Measurements from ENCODE around the gene GMPR.

The GMPR gene

DNA sequence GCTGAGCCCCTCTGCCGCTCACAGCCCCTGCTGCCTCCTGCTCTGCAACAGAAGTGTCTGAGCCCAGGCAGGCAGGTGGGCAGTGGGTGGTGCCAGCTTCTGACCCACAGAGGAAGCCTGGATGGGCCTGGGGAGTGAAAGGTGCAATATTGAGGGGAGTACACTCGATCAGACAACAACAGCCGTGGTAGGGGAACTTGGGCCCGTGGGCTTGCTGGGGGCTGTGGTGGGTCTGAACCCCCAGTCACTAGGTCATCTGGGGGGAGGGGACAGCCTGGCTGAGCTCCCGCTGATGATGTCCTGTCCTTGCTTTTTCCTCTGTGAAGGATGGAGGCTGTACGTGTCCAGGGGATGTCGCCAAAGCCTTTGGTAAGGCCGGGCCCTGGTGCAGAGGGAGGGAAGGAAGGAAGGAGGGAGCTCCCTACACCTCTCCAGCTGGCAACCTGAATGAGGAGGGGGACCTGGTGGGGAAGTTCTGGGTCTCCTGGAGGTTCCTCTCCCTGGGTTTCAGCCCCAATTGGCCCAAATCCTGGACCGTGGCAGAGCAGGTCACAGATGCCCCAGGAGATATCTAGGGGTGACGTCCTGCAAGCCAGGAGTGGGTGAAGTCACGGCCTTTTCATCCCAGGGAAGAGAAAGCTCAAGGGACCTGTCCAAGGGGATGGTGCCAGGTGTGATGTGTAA, 47.2 kb downstream of the GMPR start:
- Histone ChIP-seq H3K4me3 (ENCODE audit: low read length) (no peak overlapping the region), H3K9me3 (ENCODE audit: control insufficient read depth, insufficient read depth, low read length) (no peaks in the 10 kb centered on the region), H3K27ac (ENCODE audit: low read length) (no peak overlapping the region), H3K4me1 (ENCODE audit: control insufficient read depth, insufficient read depth, low read length) (no peaks in the 10 kb centered on the region), H3K36me3 (ENCODE audit: control insufficient read depth, insufficient read depth, low read length) (no peaks in the 10 kb centered on the region), H3K27me3 (ENCODE audit: control insufficient read depth, insufficient read depth, low read length) (no peaks in the 10 kb centered on the region; the same call in 1 of the 2 replicates)
- WGBS (ENCODE audit: insufficient coverage, insufficient read length), result no CpG with 5 or more reads among the region's 11 CpGs
- DNase-seq (ENCODE audit: low read depth, low spot score), result no peak

DNA sequence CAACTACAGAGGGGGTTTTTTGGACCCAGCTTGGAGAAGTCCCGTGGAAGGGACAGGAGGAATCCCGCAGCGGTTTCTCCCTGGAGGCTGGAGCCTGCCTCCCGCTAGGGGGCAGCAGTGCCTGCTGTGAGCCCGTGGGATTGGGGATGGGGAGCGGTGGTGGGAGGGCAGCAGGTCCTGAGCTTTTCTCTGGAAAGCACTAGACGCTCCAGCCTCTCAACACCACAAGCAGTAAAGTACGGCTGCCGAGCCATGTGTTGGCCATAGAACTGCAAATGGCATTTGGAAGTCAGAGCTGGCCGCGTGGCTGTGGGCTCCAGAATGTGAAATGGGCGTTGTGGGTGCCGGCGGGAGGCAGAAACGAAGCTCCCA, 47.8 kb downstream of the GMPR start:
- Histone ChIP-seq H3K27ac (ENCODE audit: low read length) (no peak overlapping the region), H3K4me1 (ENCODE audit: control insufficient read depth, insufficient read depth, low read length) (no peaks in the 10 kb centered on the region), H3K27me3 (ENCODE audit: control insufficient read depth, insufficient read depth, low read length) (no peaks in the 10 kb centered on the region; the same call in 1 of the 2 replicates), H3K9me3 (ENCODE audit: control insufficient read depth, insufficient read depth, low read length) (no peaks in the 10 kb centered on the region), H3K36me3 (ENCODE audit: control insufficient read depth, insufficient read depth, low read length) (no peaks in the 10 kb centered on the region), H3K4me3 (ENCODE audit: low read length) (no peak overlapping the region)
- peak; percentile 79 for DNase-seq (ENCODE audit: low read depth, low spot score)
- WGBS (ENCODE audit: insufficient coverage, insufficient read length), result no CpG with 5 or more reads among the region's 15 CpGs

GRCh38 chr6:16288163-16288562, 49.8 kb downstream of the GMPR start:
- H3K27ac ChIP-seq (ENCODE audit: low read length), result no peak overlapping the region
- H3K27me3 ChIP-seq (ENCODE audit: control insufficient read depth, insufficient read depth, low read length), result no peaks in the 10 kb centered on the region; the same call in 1 of the 2 replicates
- H3K4me3 ChIP-seq (ENCODE audit: low read length), result no peak overlapping the region
- no peaks in the 10 kb centered on the region for H3K36me3 ChIP-seq (ENCODE audit: control insufficient read depth, insufficient read depth, low read length)
- WGBS (ENCODE audit: insufficient coverage, insufficient read length), result no CpG with 5 or more reads among the region's 26 CpGs
- no peaks in the 10 kb centered on the region for H3K4me1 ChIP-seq (ENCODE audit: control insufficient read depth, insufficient read depth, low read length)
- DNase-seq (ENCODE audit: low read depth, low spot score), result no peak
- no peaks in the 10 kb centered on the region for H3K9me3 ChIP-seq (ENCODE audit: control insufficient read depth, insufficient read depth, low read length)

- no peaks in the 10 kb centered on the region for H3K4me1 ChIP-seq (ENCODE audit: control insufficient read depth, insufficient read depth, low read length)
Observed at GRCh38 chr6:16291739-16292138, 53.4 kb downstream of the GMPR start.

GRCh38 chr6:16292432-16292831, 54.0 kb downstream of the GMPR start:
- Histone ChIP-seq H3K9me3 (ENCODE audit: control insufficient read depth, insufficient read depth, low read length) (no peaks in the 10 kb centered on the region), H3K27me3 (ENCODE audit: control insufficient read depth, insufficient read depth, low read length) (no peaks in the 10 kb centered on the region; the same call in 1 of the 2 replicates), H3K4me1 (ENCODE audit: control insufficient read depth, insufficient read depth, low read length) (no peaks in the 10 kb centered on the region), H3K27ac (ENCODE audit: low read length) (no peak overlapping the region), H3K4me3 (ENCODE audit: low read length) (no peak overlapping the region), H3K36me3 (ENCODE audit: control insufficient read depth, insufficient read depth, low read length) (no peaks in the 10 kb centered on the region)
- DNase-seq (ENCODE audit: low read depth, low spot score), result no peak
- WGBS (ENCODE audit: insufficient coverage, insufficient read length), result no CpG with 5 or more reads among the region's 5 CpGs

More at GRCh38 chr6:16291739-16292138, 53.4 kb downstream of the GMPR start:
- WGBS (ENCODE audit: insufficient coverage, insufficient read length), result no CpG with 5 or more reads among the region's 6 CpGs
- Histone ChIP-seq H3K4me3 (ENCODE audit: low read length) (no peak overlapping the region), H3K27ac (ENCODE audit: low read length) (no peak overlapping the region), H3K36me3 (ENCODE audit: control insufficient read depth, insufficient read depth, low read length) (no peaks in the 10 kb centered on the region), H3K27me3 (ENCODE audit: control insufficient read depth, insufficient read depth, low read length) (no peaks in the 10 kb centered on the region; the same call in 1 of the 2 replicates), H3K9me3 (ENCODE audit: control insufficient read depth, insufficient read depth, low read length) (no peaks in the 10 kb centered on the region)
- DNase-seq (ENCODE audit: low read depth, low spot score), result no peak

- no peaks in the 10 kb centered on the region for H3K4me1 ChIP-seq (ENCODE audit: control insufficient read depth, insufficient read depth, low read length)
- H3K36me3 ChIP-seq (ENCODE audit: control insufficient read depth, insufficient read depth, low read length), result no peaks in the 10 kb centered on the region
- H3K27ac ChIP-seq (ENCODE audit: low read length), result no peak overlapping the region
- H3K9me3 ChIP-seq (ENCODE audit: control insufficient read depth, insufficient read depth, low read length), result no peaks in the 10 kb centered on the region
- no peak overlapping the region for H3K4me3 ChIP-seq (ENCODE audit: low read length)
- no peak for DNase-seq (ENCODE audit: low read depth, low spot score)
- WGBS (ENCODE audit: insufficient coverage, insufficient read length), result no CpG with 5 or more reads among the region's 8 CpGs
- H3K27me3 ChIP-seq (ENCODE audit: control insufficient read depth, insufficient read depth, low read length), result no peaks in the 10 kb centered on the region; the same call in 1 of the 2 replicates
Observed at GRCh38 chr6:16292942-16293341, 54.6 kb downstream of the GMPR start.

DNA sequence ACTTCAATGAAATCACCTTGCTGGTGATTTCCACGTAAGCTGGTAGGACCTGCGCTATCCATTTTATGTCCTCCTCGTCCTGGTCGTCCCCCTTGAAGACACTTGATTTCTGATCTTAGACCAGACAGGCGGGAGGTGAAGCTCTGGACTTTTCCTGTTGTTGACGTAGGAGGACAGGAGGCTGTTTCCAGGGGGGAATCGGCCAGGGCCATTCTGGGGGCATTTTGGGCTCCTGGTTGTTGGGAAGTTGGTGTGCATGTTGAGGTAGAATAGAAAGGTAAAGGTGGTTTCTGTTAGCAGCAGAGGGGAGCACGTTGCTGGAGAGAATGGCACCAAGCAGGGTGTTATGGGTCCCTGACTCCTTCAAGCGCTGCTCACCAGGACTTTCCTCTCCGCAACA, 56.0 kb downstream of the GMPR start:
- Histone ChIP-seq H3K9me3 (ENCODE audit: control insufficient read depth, insufficient read depth, low read length) (no peaks in the 10 kb centered on the region), H3K27ac (ENCODE audit: low read length) (no peak overlapping the region), H3K4me1 (ENCODE audit: control insufficient read depth, insufficient read depth, low read length) (no peaks in the 10 kb centered on the region), H3K27me3 (ENCODE audit: control insufficient read depth, insufficient read depth, low read length) (no peaks in the 10 kb centered on the region; the same call in 1 of the 2 replicates), H3K36me3 (ENCODE audit: control insufficient read depth, insufficient read depth, low read length) (no peaks in the 10 kb centered on the region), H3K4me3 (ENCODE audit: low read length) (no peak overlapping the region)
- no CpG with 5 or more reads among the region's 10 CpGs for WGBS (ENCODE audit: insufficient coverage, insufficient read length)
- DNase-seq (ENCODE audit: low read depth, low spot score), result no peak

- H3K4me1 ChIP-seq (ENCODE audit: control insufficient read depth, insufficient read depth, low read length), result no peaks in the 10 kb centered on the region
- whole genome bisulfite sequencing (ENCODE audit: insufficient coverage, insufficient read length), result no CpG with 5 or more reads among the region's 15 CpGs
- no peak overlapping the region for H3K27ac ChIP-seq (ENCODE audit: low read length)
- DNase-seq (ENCODE audit: low read depth, low spot score), result no peak
- H3K36me3 ChIP-seq (ENCODE audit: control insufficient read depth, insufficient read depth, low read length), result no peaks in the 10 kb centered on the region
- no peak overlapping the region for H3K4me3 ChIP-seq (ENCODE audit: low read length)
- no peaks in the 10 kb centered on the region for H3K9me3 ChIP-seq (ENCODE audit: control insufficient read depth, insufficient read depth, low read length)
- no peaks in the 10 kb centered on the region; the same call in 1 of the 2 replicates for H3K27me3 ChIP-seq (ENCODE audit: control insufficient read depth, insufficient read depth, low read length)
Observed at GRCh38 chr6:16295060-16295459, 56.7 kb downstream of the GMPR start.

DNA sequence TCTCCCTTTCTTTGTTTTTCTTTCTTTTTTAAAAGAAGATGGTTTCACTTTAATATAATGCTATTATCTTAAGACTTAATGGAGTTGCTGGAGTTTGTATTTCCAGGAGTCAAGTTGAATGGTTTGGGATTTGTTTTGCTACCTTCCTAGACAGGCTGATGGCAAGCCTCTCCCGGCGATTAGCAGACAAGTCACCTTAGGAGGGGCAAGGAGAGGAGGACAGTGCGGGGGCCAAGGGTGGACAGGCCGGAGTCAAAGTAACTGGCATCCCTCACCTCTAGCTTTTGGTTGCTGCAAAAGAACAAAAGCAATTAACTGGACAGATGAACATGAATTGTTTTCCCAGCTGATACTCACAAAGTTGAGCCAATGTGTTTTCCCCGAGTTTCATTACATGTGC, 57.1 kb downstream of the GMPR start:
- DNase-seq (ENCODE audit: low read depth, low spot score), result no peak
- WGBS (ENCODE audit: insufficient coverage, insufficient read length), result no CpG with 5 or more reads among the region's 5 CpGs
- H3K4me1 ChIP-seq (ENCODE audit: control insufficient read depth, insufficient read depth, low read length), result no peaks in the 10 kb centered on the region
- H3K36me3 ChIP-seq (ENCODE audit: control insufficient read depth, insufficient read depth, low read length), result no peaks in the 10 kb centered on the region
- H3K4me3 ChIP-seq (ENCODE audit: low read length), result no peak overlapping the region
- no peak overlapping the region for H3K27ac ChIP-seq (ENCODE audit: low read length)
- H3K9me3 ChIP-seq (ENCODE audit: control insufficient read depth, insufficient read depth, low read length), result no peaks in the 10 kb centered on the region
- H3K27me3 ChIP-seq (ENCODE audit: control insufficient read depth, insufficient read depth, low read length), result no peaks in the 10 kb centered on the region

DNA sequence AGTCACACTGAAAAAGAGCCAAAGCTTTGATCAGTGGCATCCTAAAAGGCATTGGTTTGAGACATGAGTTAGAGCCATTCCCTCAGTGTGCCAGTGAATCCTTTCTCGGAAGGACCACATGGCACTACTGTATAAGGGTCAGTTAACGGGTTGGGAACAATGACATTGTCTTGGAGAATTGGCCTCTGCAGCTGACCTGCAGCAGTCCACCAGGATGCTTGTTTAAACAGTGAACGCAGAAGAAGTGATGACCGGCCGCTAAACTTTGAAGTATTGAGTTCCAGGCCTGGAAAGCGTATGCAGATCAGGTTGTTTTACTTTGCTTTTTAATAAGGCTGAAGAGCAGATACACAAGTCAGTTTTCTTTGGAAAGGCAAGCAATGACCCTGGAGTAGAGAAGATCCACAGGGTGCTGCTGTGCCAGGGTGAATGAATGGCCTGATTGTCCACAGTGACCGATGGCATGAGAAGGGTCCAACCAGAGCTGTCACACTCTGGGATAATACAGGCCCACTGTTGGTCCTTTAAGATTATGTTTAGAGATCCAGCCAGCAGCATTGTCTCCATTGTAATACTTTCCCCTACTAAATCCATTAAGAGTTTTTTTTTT, 57.8 kb downstream of the GMPR start:
- Histone ChIP-seq H3K9me3 (ENCODE audit: control insufficient read depth, insufficient read depth, low read length) (no peaks in the 10 kb centered on the region), H3K36me3 (ENCODE audit: control insufficient read depth, insufficient read depth, low read length) (no peaks in the 10 kb centered on the region), H3K27me3 (ENCODE audit: control insufficient read depth, insufficient read depth, low read length) (no peaks in the 10 kb centered on the region), H3K4me1 (ENCODE audit: control insufficient read depth, insufficient read depth, low read length) (no peaks in the 10 kb centered on the region), H3K27ac (ENCODE audit: low read length) (no peak overlapping the region), H3K4me3 (ENCODE audit: low read length) (no peak overlapping the region)
- no CpG with 5 or more reads among the region's 7 CpGs for WGBS (ENCODE audit: insufficient coverage, insufficient read length)
- DNase-seq (ENCODE audit: low read depth, low spot score), result no peak

GRCh38 chr6:16299861-16300260, 61.5 kb downstream of the GMPR start:
- no peak overlapping the region for H3K27ac ChIP-seq (ENCODE audit: low read length)
- H3K4me1 ChIP-seq (ENCODE audit: control insufficient read depth, insufficient read depth, low read length), result peaks cover 1% of the 10 kb centered on the region; the same call in 1 of the 2 replicates
- no CpG with 5 or more reads among the region's 3 CpGs for WGBS (ENCODE audit: insufficient coverage, insufficient read length)

More at GRCh38 chr6:16299861-16300260, 61.5 kb downstream of the GMPR start:
- Histone ChIP-seq H3K4me3 (ENCODE audit: low read length) (no peak overlapping the region), H3K9me3 (ENCODE audit: control insufficient read depth, insufficient read depth, low read length) (no peaks in the 10 kb centered on the region), H3K27me3 (ENCODE audit: control insufficient read depth, insufficient read depth, low read length) (no peaks in the 10 kb centered on the region), H3K36me3 (ENCODE audit: control insufficient read depth, insufficient read depth, low read length) (no peaks in the 10 kb centered on the region)
- DNase-seq (ENCODE audit: low read depth, low spot score), result no peak

Data from iPS DF 6.9 (cell line).